ENCODE measurements around the gene PPP2R2C.

Gene PPP2R2C

DNA sequence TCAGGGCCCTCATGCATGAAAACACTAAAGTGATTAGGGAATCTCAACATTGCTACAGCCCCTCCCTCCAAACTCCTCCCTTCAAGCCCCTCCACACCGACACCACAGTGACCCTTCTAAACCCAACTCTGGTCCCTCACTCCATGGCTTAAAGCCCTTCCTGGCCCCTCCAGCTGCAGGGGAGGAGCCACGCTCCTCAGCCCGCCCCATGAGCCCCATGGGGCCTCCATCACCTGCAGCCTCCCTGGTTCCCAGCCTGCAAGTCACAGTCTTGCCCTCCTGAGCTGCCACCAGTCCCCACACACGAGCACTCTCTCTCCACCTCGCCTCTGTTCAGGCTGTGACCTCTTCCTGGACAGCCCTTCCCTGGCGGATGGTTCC is 31.2 kb downstream of the PPP2R2C start:
- POLR2A ChIA-PET (ENCODE audit: low non-redundant PET), result no interaction called here
- no peak for DNase-seq (ENCODE audit: low spot score)
- no peak overlapping the region for H3K27ac ChIP-seq
- TF ChIP-seq CTCF (conservative IDR thresholded peaks at IDR 0.05; ENCODE audit: low read depth), result no peak
- CTCF ChIA-PET, result no interaction called here

DNA sequence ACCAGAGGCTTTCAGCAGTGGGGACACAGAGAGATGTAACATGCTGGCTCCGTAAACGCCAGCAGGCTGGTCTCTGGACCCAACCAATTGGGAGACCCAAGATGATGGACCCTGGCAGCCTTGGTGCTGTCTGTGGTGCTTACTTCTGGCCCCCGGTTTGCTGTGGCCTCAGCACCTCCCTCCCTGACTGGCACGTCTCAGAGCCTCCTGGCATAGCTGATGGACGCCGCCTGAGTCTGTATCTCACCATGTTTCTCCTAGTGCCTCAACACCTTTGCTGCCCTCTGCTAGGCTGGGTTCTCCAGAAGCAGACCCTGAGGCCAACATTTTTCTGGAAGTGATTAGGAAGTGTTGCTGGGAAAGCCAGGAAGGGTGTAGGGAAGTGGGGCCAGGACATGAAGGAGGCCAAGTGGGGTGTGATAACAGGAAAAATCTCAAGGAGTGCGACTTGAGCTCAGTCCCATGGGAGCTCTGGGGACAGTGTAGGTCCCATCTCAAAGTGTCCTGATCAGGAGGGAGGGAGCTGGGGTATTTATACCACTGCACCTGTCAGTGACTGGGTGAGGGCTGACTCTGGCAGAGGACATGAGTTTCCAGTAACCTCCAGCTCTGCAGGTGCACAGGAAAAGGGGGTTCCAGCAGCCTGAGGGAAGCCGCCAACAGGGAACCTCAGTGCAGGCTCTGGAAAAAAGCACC is 31.8 kb downstream of the PPP2R2C start:
- H3K27ac ChIP-seq, result no peak overlapping the region
- CTCF ChIA-PET, result no interaction called here
- POLR2A ChIA-PET (ENCODE audit: low non-redundant PET), result no interaction called here
- DNase-seq (ENCODE audit: low spot score), result no peak
- TF ChIP-seq CTCF (conservative IDR thresholded peaks at IDR 0.05; ENCODE audit: low read depth), result no peak

GRCh38 chr4:6439120-6439762 is 33.2 kb downstream of the PPP2R2C start:
- TF ChIP-seq CTCF (conservative IDR thresholded peaks at IDR 0.05; ENCODE audit: low read depth), result no peak
- no peak for DNase-seq (ENCODE audit: low spot score)
- CTCF ChIA-PET, result no interaction called here
- H3K27ac ChIP-seq, result no peak overlapping the region
- POLR2A ChIA-PET (ENCODE audit: low non-redundant PET), result no interaction called here

- TF ChIP-seq CTCF (conservative IDR thresholded peaks at IDR 0.05; ENCODE audit: low read depth), result no peak
- ChIA-PET CTCF (no interaction called here), POLR2A (ENCODE audit: low non-redundant PET) (no interaction called here)
- DNase-seq (ENCODE audit: low spot score), result no peak
- H3K27ac ChIP-seq, result no peak overlapping the region
Observed at GRCh38 chr4:6437826-6438238, 34.6 kb downstream of the PPP2R2C start.

- POLR2A ChIA-PET (ENCODE audit: low non-redundant PET), result no interaction called here
- no peak for TF ChIP-seq CTCF (conservative IDR thresholded peaks at IDR 0.05; ENCODE audit: low read depth)
- no peak for DNase-seq (ENCODE audit: low spot score)
- CTCF ChIA-PET, result no interaction called here
- H3K27ac ChIP-seq, result no peak overlapping the region
Observed at GRCh38 chr4:6435010-6435409, 37.4 kb downstream of the PPP2R2C start.

DNA sequence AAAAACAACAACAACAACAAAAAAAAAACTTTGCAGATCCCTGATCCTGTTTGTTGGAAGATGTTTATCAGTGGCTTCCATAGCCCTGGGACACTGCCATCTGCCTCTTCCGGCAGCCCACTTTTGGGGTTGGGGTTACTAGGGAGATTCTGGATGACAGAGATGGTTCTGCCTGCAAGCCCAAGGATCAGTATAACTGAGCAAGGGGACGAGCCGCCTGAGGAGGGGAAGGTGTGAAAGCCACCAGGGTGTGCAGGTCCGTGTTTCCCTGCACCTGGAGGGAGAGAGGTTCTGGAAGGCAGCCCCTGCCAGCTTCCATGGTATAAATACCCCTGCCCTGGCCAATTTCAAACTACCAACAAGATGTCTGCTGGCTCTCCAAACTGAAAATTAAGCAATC is 41.5 kb downstream of the PPP2R2C start:
- DNase-seq (ENCODE audit: low spot score), result no peak
- ChIA-PET POLR2A (ENCODE audit: low non-redundant PET) (no interaction called here), CTCF (no interaction called here)
- no peak for TF ChIP-seq CTCF (conservative IDR thresholded peaks at IDR 0.05; ENCODE audit: low read depth)
- H3K27ac ChIP-seq, result no peak overlapping the region

Data from RWPE1 (cell line).